Right lobe of liver (tissue), 4 donors: ENCODE data around the gene CYBA.

ENCODE experiments used
- CTCF ChIP-seq, 4 donors: fragments of 200-600 bp in 3 of 4; fragments of 450-650 bp in 1 of 4; IDR thresholded peaks; one replicate each; pipeline versions ENCODE4 v1.5.1 to v1.8.0; 2016 to 2022; ENCODE audit warnings: antibody characterized with exemption in 4 of 4, mild to moderate bottlenecking in 2 of 4
- POLR2A ChIP-seq: fragments of 450-650 bp; IDR thresholded peaks from one replicate; pipeline ENCODE4 v1.6.1; 2017; ENCODE audit warnings: antibody characterized with exemption, mild to moderate bottlenecking
- donor health status: DM: no; HTN: no; CAD: no.
- donor health status: DM: no; HTN: no; CAD: no.
- donor health status: DM: no; HTN: yes; CAD: no.

- no peak for TF ChIP-seq CTCF (IDR thresholded peaks at IDR 0.05)
- TF ChIP-seq POLR2A, result no peak
These were observed 48.3 kb upstream of the CYBA start for GRCh38 chr16:88699180-88699579.
